Measurements from ENCODE around the gene TXK.

The TXK gene

DNA sequence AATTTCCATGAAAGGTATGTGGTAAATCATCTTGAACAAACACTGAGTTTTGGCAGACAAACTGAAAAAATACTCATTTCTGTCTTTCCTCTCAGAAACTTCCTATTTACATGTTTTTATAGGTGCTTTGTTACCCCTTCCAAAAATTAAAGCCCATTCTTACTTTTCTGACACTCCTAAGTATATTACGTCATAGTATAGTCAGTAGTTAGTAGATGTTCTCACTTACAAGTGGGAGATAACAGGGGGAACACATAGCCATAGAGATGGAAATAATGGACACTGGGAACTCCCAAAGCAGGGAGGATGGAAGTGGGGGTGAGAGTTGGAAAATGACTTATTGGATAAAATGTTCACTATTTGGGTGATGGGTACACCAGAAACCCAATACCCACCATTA lies 28.8 kb downstream of the TXK start:
- no peak overlapping the region for H3K27ac ChIP-seq
- no peaks in the 10 kb centered on the region for H3K4me1 ChIP-seq
- no peak overlapping the region for H3K4me2 ChIP-seq (ENCODE audit: low read length)
- H3K4me3 ChIP-seq (ENCODE audit: low read depth, low read length), result no peak overlapping the region
- no peak overlapping the region for H2AFZ ChIP-seq
- H3K79me2 ChIP-seq, result no peaks in the 10 kb centered on the region
- no peaks in the 10 kb centered on the region for H3K9me3 ChIP-seq (ENCODE audit: control insufficient read depth, low read length)
- H3K27me3 ChIP-seq (ENCODE audit: control insufficient read depth, insufficient read depth, low read length), result no peaks in the 10 kb centered on the region
- no peak for TF ChIP-seq CTCF (IDR thresholded peaks at IDR 0.05)
- no peaks in the 10 kb centered on the region for H3K36me3 ChIP-seq (ENCODE audit: control insufficient read depth, insufficient read depth, low read length)
- H3K9ac ChIP-seq, result no peak overlapping the region

DNA sequence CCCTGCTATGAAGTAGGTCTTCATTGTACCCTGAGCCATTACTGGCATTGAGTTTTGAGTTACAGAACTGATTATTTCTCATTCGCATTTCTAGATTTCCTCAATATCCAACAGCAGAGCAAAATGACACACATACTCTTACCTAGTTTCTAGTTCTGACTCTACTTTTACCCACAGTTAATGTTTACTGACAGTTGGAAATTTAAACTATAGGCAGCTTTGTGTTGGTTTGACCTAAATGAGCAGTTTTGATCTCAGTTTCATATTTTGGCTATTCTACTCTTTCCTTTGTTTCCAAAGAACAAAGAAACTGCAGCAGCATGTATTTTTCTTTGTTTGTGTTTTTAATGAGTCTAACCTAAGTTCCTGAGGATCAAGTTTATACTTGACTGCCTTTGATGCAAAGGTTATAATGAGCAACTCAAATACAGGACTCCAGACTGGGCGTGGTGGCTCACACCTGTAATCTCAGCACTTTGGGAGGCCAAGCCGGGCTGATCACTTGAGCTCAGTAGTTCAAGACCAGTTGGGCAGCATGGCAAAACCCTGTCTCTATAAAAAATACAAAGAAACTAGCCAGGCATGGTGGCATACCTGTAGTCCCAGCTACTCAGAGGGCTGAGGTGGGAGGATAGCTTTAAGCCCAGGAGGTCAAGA lies 30.4 kb downstream of the TXK start:
- Histone ChIP-seq H2AFZ (no peak overlapping the region), H3K27me3 (ENCODE audit: control insufficient read depth, insufficient read depth, low read length) (no peaks in the 10 kb centered on the region), H3K9ac (no peak overlapping the region), H3K27ac (no peak overlapping the region), H3K9me3 (ENCODE audit: control insufficient read depth, low read length) (no peaks in the 10 kb centered on the region), H3K79me2 (no peaks in the 10 kb centered on the region), H3K4me3 (ENCODE audit: low read depth, low read length) (no peak overlapping the region), H3K4me1 (no peaks in the 10 kb centered on the region), H3K4me2 (ENCODE audit: low read length) (no peak overlapping the region), H3K36me3 (ENCODE audit: control insufficient read depth, insufficient read depth, low read length) (no peaks in the 10 kb centered on the region)
- TF ChIP-seq CTCF (IDR thresholded peaks at IDR 0.05), result no peak

DNA sequence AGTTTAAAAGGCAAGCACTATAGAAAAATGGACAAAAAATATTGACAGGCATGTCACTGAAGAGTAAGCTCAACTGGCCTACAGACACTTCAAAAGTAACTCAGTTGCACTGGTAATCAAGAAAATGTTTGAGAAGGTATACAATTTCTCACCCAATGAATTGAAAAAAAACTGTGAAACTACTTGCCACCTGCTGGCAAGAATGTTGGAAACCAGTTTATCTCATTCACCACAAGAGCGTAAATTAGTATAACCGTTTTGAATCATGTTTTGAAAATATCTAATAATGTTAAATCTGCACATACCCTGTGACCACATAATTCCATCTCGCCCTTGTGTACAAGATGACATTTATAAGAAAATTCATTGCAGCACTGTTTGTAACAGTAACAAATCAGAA lies 31.7 kb downstream of the TXK start:
- no peak overlapping the region for H2AFZ ChIP-seq
- no peaks in the 10 kb centered on the region for H3K36me3 ChIP-seq (ENCODE audit: control insufficient read depth, insufficient read depth, low read length)
- TF ChIP-seq CTCF (IDR thresholded peaks at IDR 0.05), result no peak
- H3K27ac ChIP-seq, result no peak overlapping the region
- H3K9ac ChIP-seq, result no peak overlapping the region
- no peak overlapping the region for H3K4me3 ChIP-seq (ENCODE audit: low read depth, low read length)
- H3K4me2 ChIP-seq (ENCODE audit: low read length), result no peak overlapping the region
- no peaks in the 10 kb centered on the region for H3K27me3 ChIP-seq (ENCODE audit: control insufficient read depth, insufficient read depth, low read length)
- no peaks in the 10 kb centered on the region for H3K4me1 ChIP-seq
- no peaks in the 10 kb centered on the region for H3K79me2 ChIP-seq
- H3K9me3 ChIP-seq (ENCODE audit: control insufficient read depth, low read length), result no peaks in the 10 kb centered on the region

GRCh38 chr4:48100256-48100655 lies 33.8 kb downstream of the TXK start:
- Histone ChIP-seq H3K4me3 (ENCODE audit: low read depth, low read length) (no peak overlapping the region), H3K4me2 (ENCODE audit: low read length) (no peak overlapping the region), H3K79me2 (no peaks in the 10 kb centered on the region), H3K27me3 (ENCODE audit: control insufficient read depth, insufficient read depth, low read length) (no peaks in the 10 kb centered on the region), H3K36me3 (ENCODE audit: control insufficient read depth, insufficient read depth, low read length) (no peaks in the 10 kb centered on the region), H3K27ac (no peak overlapping the region), H2AFZ (no peak overlapping the region), H3K9ac (no peak overlapping the region), H3K4me1 (no peaks in the 10 kb centered on the region), H3K9me3 (ENCODE audit: control insufficient read depth, low read length) (no peaks in the 10 kb centered on the region)
- no peak for TF ChIP-seq CTCF (IDR thresholded peaks at IDR 0.05)

DNA sequence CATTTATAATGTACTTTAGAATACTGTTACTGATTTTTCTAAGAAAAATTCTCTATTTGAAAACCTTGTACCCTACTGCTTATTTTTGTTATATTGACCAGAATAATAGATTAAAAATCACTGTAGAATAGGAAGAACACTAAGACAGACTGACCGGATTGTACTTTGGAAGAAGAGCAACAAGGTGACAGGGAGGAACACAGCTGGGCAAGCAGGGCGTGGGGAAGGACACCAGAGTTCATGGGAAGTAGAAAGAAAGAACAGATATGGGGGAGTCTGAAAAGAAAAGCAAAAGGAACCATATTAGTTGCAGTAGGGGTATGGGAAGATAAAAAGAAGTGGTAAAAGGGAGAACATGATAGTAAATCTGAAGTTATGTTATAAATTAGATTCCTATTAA lies 38.6 kb downstream of the TXK start:
- Histone ChIP-seq H3K27me3 (ENCODE audit: control insufficient read depth, insufficient read depth, low read length) (no peaks in the 10 kb centered on the region), H3K27ac (no peak overlapping the region), H2AFZ (no peak overlapping the region), H3K9ac (no peak overlapping the region), H3K4me1 (no peaks in the 10 kb centered on the region), H3K4me3 (ENCODE audit: low read depth, low read length) (no peak overlapping the region), H3K4me2 (ENCODE audit: low read length) (no peak overlapping the region), H3K79me2 (no peaks in the 10 kb centered on the region), H3K36me3 (ENCODE audit: control insufficient read depth, insufficient read depth, low read length) (no peaks in the 10 kb centered on the region), H3K9me3 (ENCODE audit: control insufficient read depth, low read length) (no peaks in the 10 kb centered on the region)
- TF ChIP-seq CTCF (IDR thresholded peaks at IDR 0.05), result no peak

Measured in parathyroid adenoma (tissue), 2 donors.